ENCODE results near the gene KDM4B.

KDM4B gene

DNA sequence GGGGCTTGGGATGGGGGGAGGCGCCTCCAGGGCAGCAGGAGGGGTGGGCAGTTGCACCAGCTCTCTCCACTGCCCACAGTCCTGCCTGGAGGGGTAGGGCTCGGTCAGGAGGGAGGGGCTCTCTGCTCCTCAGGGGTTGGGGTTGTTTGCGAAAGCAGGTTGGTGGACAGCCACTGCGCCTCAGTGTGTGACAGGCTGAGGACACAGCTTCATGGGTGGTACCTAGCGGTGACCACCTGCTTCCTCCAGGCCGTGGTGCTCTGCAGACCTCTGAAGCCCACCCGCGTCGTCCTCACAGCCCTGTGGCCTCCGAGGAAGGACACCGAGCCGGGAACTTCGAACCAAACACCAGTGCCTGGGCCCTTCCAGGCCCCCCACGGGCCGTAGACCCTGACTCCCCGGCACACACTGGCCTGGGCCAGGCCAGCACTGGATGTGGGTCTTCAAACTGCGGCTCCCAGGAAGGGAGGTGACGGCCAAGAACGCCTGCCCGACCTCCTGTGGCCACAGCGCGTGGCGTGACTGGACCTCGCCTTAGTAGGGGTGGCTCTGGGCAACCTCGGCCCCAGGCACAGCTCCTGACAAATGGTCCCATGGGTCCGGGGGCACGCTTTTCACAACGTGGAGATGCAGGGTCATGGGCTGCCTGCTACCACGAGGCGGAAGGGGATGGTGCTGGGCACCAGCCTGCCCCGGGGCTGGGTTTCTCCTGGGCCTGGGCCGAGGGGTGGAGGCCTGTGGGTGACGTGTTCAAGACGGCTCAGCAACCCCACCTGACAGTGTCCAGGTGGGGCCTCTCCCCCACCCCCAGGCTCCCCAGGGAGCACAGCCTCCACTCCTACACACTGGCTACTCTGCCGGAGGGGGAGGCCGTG lies 173.2 kb downstream of the KDM4B start:
- no peak for DNase-seq

DNA sequence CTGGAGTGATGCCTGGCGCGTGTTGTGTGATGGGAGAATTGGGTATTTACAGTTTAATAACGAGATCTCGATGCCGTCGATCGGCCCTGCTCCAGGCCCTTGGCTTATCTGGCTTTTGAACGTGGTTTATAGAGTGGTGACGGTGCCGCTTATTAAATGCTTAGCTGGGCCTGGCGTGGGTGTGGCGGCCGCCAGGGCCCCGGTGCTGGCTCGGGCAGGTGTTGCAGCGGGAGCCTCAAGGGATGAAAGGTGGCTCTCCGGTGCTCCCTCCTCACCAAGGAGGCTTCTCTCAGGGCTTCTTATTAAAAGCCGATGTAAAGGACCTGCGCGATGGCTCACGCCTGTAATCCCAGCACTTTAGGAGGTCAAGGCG lies 173.8 kb downstream of the KDM4B start:
- DNase-seq: no peak

DNA sequence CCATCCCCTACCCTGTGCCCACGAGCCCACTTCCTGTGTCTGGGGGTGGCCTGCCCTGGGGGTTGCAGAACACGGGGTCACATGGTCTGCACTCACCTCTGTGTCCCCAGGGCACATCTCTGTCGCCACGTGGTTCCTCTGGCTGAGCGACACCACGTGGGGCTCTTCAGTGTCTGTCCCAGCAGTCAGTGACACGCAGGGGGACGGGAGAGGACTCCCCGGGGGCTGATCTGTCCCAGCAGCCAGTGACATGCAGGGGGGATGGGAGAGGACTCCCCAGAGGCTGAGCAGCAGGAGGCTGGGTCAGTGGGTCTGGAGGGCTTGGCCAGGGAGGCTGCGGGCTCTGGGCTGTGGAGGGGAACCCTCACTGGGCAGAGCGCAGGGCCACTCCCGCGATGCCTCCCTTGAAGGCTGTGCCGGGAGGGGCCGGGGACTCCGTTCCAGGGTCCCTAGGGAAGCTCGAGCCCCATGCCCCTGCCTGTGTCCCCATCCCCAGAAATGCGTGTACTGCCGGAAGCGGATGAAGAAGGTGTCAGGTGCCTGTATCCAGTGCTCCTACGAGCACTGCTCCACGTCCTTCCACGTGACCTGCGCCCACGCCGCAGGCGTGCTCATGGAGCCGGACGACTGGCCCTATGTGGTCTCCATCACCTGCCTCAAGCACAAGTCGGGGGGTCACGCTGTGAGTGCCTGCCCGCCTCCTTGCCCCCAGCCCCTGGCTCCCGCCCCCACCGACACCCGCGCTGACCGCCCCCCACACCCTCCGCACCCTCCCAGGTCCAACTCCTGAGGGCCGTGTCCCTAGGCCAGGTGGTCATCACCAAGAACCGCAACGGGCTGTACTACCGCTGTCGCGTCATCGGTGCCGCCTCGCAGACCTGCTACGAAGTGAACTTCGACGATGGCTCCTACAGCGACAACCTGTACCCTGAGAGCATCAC lies 174.8 kb downstream of the KDM4B start:
- peak in 1 of 2 donors; percentile 48 for DNase-seq

DNA sequence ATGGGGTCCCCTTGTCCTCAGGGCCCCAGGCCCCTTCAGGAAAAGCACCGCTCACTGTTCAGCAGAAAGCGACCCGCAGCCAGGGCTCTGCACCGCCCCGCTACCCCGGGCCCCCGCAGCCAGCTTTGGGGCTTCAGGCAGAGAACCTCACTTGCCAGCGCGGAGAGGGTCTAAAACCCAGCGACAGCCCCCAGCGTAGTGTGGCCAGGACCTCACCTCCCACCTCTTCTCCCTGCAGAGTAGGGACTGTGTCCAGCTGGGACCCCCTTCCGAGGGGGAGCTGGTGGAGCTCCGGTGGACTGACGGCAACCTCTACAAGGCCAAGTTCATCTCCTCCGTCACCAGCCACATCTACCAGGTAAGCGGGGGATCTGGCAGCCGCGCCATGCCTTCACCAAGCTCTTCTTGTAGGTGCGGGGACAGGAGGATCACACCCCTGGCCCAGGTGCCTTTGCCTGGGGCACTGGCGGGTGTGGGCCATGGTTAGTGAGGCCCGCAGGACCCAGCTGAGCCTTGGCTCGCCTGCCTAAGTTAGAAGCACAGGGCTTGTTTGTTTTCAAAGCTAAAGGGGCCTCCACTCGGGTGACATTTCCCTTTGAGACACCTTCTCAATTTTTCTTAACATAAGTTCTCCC lies 175.7 kb downstream of the KDM4B start:
- DNase-seq: no peak

DNA sequence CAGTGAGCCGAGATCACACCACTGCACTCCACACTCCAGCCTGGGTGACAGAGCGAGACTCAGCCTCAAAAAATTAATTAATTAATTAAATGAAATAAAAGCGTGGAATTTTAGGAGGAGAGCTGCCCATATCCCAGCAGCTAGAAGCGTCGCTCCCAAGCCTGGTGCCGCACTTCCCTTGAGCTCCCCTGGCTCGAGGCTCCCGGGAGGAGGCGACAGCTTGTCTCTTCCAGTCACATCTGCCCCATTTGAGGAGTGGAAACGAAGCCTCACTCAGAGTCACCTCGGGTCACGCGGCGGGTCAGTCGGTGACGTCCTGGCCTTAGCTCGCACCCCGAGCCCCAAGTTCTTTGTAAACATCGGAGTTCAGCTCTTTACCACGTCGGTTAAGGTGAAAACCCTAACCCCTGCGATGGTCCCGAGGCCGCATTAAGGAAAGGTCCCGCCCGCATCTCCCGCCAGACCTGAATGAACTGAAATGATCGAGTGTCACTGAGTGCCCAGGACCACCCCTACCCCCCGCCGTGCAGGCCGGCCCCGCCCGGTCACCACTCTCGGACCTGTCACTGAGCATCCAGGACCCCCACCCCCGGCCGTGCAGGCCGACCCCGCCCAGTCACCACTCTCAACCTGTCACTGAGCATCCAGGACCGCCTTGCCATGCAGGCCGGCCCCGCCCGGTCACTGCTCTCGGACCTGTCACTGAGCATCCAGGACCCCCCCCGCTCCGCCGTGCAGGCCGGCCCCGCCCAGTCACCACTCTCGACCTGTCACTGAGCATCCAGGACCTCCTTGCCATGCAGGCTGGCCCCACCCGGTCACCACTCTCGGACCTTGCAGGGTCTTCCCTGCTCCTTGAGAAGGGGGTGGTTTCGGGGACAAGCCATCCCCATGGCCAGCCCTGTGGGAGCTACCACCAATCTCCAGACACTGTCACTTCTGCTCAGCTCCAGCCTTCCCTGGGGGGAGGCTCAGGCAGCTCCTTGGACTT lies 176.9 kb downstream of the KDM4B start:
- DNase-seq: no peak

DNA sequence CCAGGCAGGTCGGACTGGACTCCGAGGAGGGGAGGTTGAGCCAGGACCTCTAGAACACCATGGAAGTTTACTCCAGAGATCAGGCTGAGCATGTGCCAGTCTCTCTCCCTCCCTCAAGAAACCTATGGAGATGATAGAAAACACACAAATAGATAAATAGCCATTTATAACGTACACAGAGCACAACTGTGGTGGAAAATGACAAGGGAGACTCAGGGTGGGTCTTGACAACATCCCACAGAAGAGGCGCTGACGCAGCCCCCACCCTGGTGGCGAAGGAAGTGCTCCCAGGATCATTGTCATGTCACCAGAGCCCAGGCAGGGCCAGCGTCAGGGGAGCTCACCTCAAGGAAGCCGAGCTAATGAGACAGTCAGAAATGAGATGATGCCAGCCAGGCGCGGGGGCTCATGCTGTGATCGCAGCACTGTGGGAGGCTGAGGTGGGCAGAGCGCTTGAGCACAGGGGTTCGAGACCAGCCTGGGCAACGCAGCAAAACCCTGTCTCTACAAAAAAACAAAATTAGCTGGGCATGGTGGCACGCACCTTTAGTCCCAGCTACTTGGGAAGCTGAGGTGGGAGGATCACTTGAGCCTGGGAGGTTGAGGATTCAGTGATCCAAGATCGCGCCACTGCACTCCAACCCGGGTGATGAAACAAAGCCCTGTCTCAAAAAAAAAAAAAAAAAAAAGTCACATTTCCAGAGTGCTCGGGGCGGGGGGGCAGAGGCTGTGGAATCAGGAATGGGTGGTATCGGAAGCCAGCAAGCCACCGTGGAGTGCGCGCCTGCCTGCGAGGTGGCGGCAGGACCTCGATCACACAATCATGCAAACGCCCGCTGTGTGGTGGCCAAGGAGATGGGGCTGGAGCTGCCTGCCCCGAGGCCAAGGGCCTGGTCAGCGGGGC lies 178.4 kb downstream of the KDM4B start:
- no peak for DNase-seq

DNA sequence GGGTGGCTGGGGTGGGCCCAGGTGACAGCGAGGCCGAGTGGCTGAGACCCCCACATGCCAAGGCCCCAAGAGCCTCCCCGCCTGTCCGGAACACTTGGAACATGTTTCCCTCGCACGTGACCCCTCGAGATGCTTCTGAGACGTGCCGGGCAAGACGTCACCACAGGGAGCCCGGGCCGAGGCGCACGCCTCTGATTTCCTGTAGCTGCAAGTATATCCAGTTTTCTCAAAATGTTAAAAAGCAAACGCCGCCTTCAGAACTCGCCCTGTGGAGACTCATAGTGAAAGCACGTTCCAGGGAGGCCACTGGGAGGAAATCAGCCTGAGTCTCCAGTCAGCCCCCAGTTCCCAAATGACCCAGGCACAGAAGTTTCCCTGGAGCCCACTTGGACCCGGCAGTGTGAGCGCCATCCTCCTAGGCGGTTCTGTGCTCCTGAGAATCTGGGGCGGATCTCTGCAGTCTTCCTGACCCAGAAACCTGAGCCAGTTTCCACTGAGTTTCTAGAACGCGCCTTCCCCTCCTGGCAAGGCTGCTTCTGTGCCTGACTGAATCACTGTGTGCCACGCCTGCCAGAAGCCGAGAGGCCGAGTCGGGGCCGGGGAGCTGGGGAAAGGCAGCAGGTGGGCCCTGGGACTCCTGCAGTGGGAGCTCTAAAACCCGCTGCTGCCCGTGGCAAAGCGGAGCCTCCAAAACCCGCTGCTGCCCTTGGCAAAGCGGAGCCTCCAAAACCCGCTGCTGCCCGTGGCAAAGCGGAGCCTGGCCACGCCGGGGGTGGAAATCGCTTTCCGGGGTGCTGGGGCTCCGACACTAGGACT lies 179.3 kb downstream of the KDM4B start:
- no peak for DNase-seq

DNA sequence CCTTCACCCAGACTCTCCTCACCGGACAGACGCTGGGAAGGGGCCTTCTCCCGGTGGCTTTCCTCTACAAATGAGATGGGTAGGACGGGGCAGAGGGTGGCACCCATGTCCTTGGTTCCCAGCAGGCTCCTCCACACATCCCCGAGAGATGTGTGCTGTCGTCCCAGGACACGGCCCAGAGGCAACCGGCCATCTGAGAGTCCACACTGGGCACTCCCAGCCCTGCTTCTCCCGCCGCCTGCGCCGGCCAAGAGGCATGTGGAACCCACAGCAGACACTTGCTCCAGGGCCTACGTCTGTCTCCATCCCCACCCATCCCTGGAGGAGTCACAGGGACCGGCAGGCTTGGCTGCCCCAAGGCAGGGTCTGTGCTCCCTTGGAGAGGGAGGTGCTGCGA lies 179.9 kb downstream of the KDM4B start:
- DNase-seq: no peak

DNA sequence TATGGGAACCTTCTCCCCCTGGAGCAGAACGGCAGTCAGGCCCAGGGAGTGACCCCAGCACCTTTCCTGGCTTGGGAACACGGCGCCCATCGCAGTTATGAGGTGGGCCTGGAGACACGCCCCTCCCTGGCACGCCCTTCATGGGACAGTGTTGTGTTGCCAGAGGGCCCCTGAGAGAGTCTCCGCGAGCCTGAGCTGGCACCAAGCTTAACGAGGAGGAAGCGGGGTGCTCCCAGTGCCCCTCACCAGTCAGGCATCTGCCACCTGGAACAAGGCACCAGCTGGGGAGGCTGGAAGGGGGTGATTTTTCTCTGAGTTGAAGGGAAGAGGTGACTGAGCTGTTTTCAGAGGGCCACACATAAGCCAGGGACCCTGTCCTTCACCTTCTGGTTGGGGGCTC lies 180.6 kb downstream of the KDM4B start:
- no peak for DNase-seq

DNA sequence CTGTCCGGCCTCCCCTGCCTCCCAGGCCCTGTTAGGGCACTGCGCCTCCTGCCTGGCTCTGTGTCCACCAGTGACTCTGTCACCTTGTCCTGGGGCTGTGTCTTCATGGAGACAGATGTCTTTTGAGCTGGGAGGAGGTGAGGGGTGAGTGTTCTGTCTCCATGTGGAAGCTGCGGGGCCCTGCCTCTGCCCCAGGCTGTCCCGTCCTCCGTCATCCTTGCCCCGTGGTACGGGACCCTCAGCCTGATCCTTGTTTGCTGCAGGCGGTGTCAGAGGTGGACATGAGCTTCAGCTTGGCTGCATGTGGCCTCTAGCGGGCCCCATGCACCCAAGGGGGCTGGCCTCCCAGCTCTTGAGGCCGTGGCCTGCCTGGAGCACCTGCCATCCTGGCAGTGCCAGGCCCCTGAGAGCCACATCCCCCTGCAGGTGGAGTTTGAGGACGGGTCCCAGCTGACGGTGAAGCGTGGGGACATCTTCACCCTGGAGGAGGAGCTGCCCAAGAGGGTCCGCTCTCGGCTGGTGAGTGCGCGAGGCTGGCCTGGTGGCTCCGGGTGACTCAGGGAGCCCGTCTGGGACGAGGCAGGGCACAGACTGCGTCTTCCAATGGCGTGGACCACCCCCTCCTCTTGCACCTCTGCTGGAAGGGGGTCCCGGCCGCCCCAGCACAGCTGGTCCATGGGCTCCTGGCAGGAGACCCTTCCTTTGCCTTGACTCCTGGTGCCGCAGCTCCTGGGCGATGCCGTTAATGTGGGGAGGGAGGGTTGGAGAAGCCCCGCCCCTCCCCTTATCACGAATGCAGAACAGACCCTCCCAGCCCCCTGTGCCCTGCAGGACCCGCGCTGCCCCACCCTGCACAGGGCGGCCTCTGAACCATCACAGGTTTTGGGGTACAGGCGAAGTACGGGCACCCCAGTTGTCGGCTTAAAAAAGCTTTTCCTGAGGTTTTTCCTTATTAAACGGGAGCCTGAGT lies 181.3 kb downstream of the KDM4B start:
- DNase-seq: no peak

DNA sequence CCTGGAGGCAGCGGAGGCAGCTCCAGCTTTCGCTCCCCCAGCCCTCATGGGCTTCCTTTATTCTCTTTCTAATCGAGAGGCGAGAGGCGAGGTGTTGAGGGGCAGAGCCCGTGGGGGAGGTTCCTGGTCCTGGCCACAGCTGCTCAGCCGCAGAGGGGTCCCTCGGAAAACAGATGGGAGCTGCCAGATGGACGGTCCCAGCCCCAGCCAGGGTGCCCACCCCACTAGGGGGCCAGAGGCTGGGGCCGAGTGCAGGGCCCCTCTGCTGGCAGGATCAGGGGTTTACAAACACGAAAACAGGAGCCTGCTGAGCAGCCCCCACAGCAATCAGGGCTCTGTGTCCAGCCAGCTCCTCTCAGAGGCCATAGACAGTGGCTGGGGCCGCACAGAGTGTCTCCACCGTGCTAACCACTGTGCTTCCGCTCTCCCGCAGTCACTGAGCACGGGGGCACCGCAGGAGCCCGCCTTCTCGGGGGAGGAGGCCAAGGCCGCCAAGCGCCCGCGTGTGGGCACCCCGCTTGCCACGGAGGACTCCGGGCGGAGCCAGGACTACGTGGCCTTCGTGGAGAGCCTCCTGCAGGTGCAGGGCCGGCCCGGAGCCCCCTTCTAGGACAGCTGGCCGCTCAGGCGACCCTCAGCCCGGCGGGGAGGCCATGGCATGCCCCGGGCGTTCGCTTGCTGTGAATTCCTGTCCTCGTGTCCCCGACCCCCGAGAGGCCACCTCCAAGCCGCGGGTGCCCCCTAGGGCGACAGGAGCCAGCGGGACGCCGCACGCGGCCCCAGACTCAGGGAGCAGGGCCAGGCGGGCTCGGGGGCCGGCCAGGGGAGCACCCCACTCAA lies 182.2 kb downstream of the KDM4B start:
- no peak for DNase-seq

DNA sequence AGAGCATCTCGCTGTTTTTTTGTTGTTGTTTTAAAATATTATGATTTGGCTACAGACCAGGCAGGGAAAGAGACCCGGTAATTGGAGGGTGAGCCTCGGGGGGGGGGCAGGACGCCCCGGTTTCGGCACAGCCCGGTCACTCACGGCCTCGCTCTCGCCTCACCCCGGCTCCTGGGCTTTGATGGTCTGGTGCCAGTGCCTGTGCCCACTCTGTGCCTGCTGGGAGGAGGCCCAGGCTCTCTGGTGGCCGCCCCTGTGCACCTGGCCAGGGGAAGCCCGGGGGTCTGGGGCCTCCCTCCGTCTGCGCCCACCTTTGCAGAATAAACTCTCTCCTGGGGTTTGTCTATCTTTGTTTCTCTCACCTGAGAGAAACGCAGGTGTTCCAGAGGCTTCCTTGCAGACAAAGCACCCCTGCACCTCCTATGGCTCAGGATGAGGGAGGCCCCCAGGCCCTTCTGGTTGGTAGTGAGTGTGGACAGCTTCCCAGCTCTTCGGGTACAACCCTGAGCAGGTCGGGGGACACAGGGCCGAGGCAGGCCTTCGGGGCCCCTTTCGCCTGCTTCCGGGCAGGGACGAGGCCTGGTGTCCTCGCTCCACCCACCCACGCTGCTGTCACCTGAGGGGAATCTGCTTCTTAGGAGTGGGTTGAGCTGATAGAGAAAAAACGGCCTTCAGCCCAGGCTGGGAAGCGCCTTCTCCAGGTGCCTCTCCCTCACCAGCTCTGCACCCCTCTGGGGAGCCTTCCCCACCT lies 183.3 kb downstream of the KDM4B start:
- no peak for DNase-seq

DNA sequence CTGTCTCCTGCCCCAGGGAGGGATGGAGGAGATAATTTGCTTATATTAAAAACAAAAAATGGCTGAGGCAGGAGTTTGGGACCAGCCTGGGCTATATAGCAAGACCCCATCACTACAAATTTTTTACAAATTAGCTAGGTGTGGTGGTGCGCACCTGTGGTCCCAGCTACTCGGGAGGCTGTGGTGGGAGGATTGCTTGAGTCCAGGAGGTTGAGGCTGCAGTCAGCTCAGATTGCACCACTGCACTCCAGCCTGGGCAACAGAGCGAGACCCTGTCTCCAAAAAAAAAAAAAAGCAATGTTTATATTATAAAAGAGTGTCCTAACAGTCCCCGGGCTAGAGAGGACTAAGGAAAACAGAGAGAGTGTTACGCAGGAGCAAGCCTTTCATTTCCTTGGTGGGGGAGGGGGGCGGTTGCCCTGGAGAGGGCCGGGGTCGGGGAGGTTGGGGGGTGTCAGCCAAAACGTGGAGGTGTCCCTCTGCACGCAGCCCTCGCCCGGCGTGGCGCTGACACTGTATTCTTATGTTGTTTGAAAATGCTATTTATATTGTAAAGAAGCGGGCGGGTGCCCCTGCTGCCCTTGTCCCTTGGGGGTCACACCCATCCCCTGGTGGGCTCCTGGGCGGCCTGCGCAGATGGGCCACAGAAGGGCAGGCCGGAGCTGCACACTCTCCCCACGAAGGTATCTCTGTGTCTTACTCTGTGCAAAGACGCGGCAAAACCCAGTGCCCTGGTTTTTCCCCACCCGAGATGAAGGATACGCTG lies 184.0 kb downstream of the KDM4B start:
- no peak for DNase-seq

DNA sequence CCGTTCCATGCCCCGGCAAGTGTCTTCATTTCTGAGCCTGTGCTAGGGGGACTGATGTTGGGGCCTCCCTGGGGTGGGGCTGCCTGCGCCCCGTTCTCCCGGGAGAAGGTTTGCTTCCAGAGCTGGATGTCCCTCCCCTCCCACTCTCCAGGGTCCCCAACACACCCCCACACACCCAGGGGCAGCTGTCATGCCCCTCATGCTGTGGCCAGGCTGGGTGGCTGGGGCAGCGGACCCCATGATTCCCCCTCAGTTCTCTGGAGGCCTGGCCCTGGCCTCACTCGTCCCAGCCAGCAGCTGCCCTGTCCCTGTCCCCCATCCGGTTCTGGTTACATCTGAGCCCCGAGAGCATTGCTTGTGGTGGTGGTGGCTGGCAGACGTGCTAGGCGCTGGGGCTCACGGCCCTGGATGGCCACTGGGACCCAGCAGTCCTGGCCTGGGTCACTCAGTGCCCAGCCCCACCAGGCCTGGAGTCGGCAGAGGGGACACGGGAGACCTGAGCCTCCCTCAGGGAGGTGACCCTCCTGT lies 184.8 kb downstream of the KDM4B start:
- no peak for DNase-seq

DNA sequence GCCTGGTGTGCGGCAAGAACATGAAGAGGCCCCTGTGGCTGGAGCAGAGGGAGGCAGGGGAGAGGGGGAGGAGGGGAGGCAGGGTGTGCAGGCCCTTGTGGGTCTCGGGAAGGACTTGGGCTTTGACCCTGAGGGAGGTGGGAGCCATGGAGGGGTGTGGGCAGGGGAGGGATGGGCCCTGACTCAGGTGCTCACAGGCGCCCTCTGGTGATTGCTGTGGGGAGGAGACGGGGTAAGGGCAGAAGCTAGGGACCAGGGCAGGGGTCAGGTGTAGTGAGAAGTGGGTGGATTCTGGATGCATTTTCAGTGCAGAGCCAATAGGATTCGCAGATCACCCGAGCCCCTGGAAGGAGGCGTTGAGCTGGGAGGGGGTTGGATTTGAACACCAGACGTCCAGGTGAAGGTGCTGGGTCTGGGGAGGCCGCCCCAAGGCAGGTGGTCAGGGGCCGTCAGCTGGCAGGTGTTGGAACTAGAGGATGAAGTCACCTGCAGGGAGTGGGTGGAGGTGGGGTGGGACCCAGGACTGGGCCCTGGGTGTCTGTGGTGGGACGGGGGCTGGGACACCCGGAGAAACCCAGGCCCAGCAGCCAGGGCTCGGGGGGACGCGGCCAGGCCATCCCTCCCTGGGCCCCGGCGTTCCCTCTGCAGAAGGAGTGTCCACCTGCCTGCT lies 185.4 kb downstream of the KDM4B start:
- DNase-seq: peak; percentile 28 to 38
